Measurements from ENCODE around the gene TBC1D30. TPM values are rescaled to one million over a fixed set of nuclear protein-coding genes. Genes with fewer than 3 reads are reported as not detected.

TBC1D30 gene
- total RNA-seq, 1 donor from 2014 or later: 72.2 TPM

GRCh38 chr12:64912516-64913255 is 88.2 kb downstream of the TBC1D30 start:
- no peak for DNase-seq

- no peak for DNase-seq
These were observed 90.8 kb downstream of the TBC1D30 start for GRCh38 chr12:64915242-64915641.

- DNase-seq: no peak
These were observed 92.2 kb downstream of the TBC1D30 start for GRCh38 chr12:64916411-64917261.

GRCh38 chr12:64918344-64918743 is 93.9 kb downstream of the TBC1D30 start:
- DNase-seq: no peak

- DNase-seq: no peak
These were observed 94.4 kb downstream of the TBC1D30 start for GRCh38 chr12:64918801-64919200.

GRCh38 chr12:64922853-64923252 is 98.4 kb downstream of the TBC1D30 start:
- no peak for DNase-seq

- no peak for DNase-seq
These were observed 99.1 kb downstream of the TBC1D30 start for GRCh38 chr12:64923536-64923935.

Other genes with a start within 250 kb of the TBC1D30 start
- gene RASSF3, start 214.2 kb upstream of the TBC1D30 start, total RNA-seq: 6.1 TPM
- gene GNS, start 65.2 kb upstream of the TBC1D30 start, total RNA-seq: 45.9 TPM